GM21515 (cell line): ENCODE measurements around the gene PKN2.

Source experiments
- ATAC-seq: cut with Tn5 transposase; IDR thresholded peaks from one replicate; pipeline ENCODE4 v1.9.1; 2021; ENCODE audit not compliant: unreplicated experiment

Gene PKN2

GRCh38 chr1:88683541-88684481, at the start of gene PKN2:
PKN2 (plus strand) TSS chr1:88684273; CDS start chr1:88684581, 308 bp downstream.
- peak; percentile 87 for ATAC-seq

GRCh38 chr1:88634538-88634937, 49.5 kb upstream of the PKN2 start:
- no peak for ATAC-seq

GRCh38 chr1:88640060-88640459, 44.0 kb upstream of the PKN2 start:
- no peak for ATAC-seq

GRCh38 chr1:88645886-88646285, 38.2 kb upstream of the PKN2 start:
- no peak for ATAC-seq

GRCh38 chr1:88646476-88647248, 37.4 kb upstream of the PKN2 start:
- ATAC-seq = no peak

GRCh38 chr1:88647249-88647645, 36.8 kb upstream of the PKN2 start:
- ATAC-seq = no peak

GRCh38 chr1:88647749-88648415, 36.2 kb upstream of the PKN2 start:
- ATAC-seq = no peak

GRCh38 chr1:88648706-88649105, 35.4 kb upstream of the PKN2 start:
- ATAC-seq = no peak

- no peak for ATAC-seq
These were observed 34.1 kb upstream of the PKN2 start for GRCh38 chr1:88649932-88650331.

GRCh38 chr1:88650676-88651418, 33.2 kb upstream of the PKN2 start:
- no peak for ATAC-seq

- ATAC-seq = no peak
These were observed 28.9 kb upstream of the PKN2 start for GRCh38 chr1:88655140-88655539.

GRCh38 chr1:88655685-88656299, 28.3 kb upstream of the PKN2 start:
- ATAC-seq = no peak

GRCh38 chr1:88658419-88658818, 25.7 kb upstream of the PKN2 start:
- ATAC-seq = no peak

GRCh38 chr1:88659552-88659951, 24.5 kb upstream of the PKN2 start:
- ATAC-seq = no peak

GRCh38 chr1:88661188-88661587, 22.9 kb upstream of the PKN2 start:
- ATAC-seq = no peak

- no peak for ATAC-seq
These were observed 21.9 kb upstream of the PKN2 start for GRCh38 chr1:88661951-88662699.

GRCh38 chr1:88662723-88663122, 21.4 kb upstream of the PKN2 start:
- ATAC-seq = no peak

- no peak for ATAC-seq
These were observed 15.7 kb upstream of the PKN2 start for GRCh38 chr1:88668405-88668804.

GRCh38 chr1:88670462-88670861, 13.6 kb upstream of the PKN2 start:
- ATAC-seq = no peak

- no peak for ATAC-seq
These were observed 10.6 kb upstream of the PKN2 start for GRCh38 chr1:88673446-88673845.
